Kidney (tissue), 14 donors: ENCODE measurements around the gene FOXN3. TPM values are rescaled to one million over a fixed set of nuclear protein-coding genes. Genes with fewer than 3 reads are reported as not detected.

Experiments used
- DNase-seq, 5 donors: peaks; one replicate each; pipeline ENCODE4 v3.0.0-alpha.2; 2013 to 2020
- FAIRE-seq: peaks from 2 replicates; lab custom pipeline; 2012; peaks lifted over from hg19 to GRCh38; lab: Jason Lieb, UNC
- H3K27ac ChIP-seq, 2 donors: one replicate each; pipeline ENCODE4 v1.7.0; 2013; ENCODE audit warnings: low read depth in 2 of 2, low read length in 2 of 2, inconsistent platforms in 1 of 2
- H3K27me3 ChIP-seq: one replicate; pipeline ENCODE4 v1.7.1; 2013; ENCODE audit warnings: low read length, inconsistent platforms; ENCODE audit not compliant: control insufficient read depth, insufficient read depth
- H3K36me3 ChIP-seq, 3 donors: one replicate each; pipeline versions ENCODE4 v1.7.0 to v1.7.1; 2013; ENCODE audit warnings: low read length in 3 of 3, control low read depth in 1 of 3, inconsistent platforms in 1 of 3; ENCODE audit not compliant: insufficient read depth in 3 of 3, control insufficient read depth in 2 of 3
- H3K4me1 ChIP-seq, 3 donors: one replicate each; pipeline versions ENCODE4 v1.7.0 to v1.7.1; 2013; ENCODE audit warnings: low read length in 3 of 3, inconsistent platforms in 1 of 3, low read depth in 1 of 3; ENCODE audit not compliant: control insufficient read depth in 2 of 3, insufficient read depth in 2 of 3
- H3K4me3 ChIP-seq, 3 donors: one replicate each; pipeline versions ENCODE4 v1.7.0 to v1.8.1; 2013; ENCODE audit warnings: low read length in 3 of 3, control low read depth in 1 of 3, inconsistent platforms in 1 of 3
- H3K9ac ChIP-seq, 3 donors: one replicate each; pipeline versions ENCODE4 v1.7.0 to v1.7.1; 2013; ENCODE audit warnings: low read length in 3 of 3, control low read depth in 1 of 3, inconsistent platforms in 1 of 3
- H3K9me3 ChIP-seq, 3 donors: one replicate each; pipeline versions ENCODE4 v1.7.0 to v1.7.1; 2013; ENCODE audit warnings: low read length in 3 of 3, control low read depth in 1 of 3, inconsistent platforms in 1 of 3; ENCODE audit not compliant: control insufficient read depth in 2 of 3, insufficient read depth in 1 of 3
- intact Hi-C: fragments of 100-400 bp; cut with DNase I; formaldehyde crosslinking; loops from one replicate; pipeline ENCODE4 v1.11.1; 2022
- polyA plus RNA-seq: library from polyadenylated mRNA; stranded (reverse); fragments of 350-450 nt; fragmentation: Illumina TruSeq; extraction: RNeasy Lipid Tissue Mini Kit (QIAGEN cat#74804); gene quantifications from one replicate; pipeline ENCODE4 v1.2.3, GENCODE V29; 2014; ENCODE audit warnings: low read depth, low replicate concordance; ENCODE audit not compliant: insufficient read depth
- total RNA-seq: library from RNA; stranded (reverse); fragmentation: NEBNext Ultra II Directional; extraction: Animal tissue kit (Norgen Biotek cat#: 25700); gene quantifications from one replicate; pipeline ENCODE4 v1.2.1, GENCODE V29; 2021
- TF ChIP-seq, protein P1 (sequence below): IDR thresholded peaks from 3 replicates; pipeline ENCODE4 v1.5.1; 2012; ENCODE audit warnings: mild to moderate bottlenecking, moderate library complexity, borderline replicate concordance; ENCODE audit not compliant: insufficient read depth; ENCODE audit errors: extremely low read depth
- donor health status: control.
- donor health status: control.
- donor health status: control.
- donor health status: control.
- donor health status: control.
- donor health status: DM: yes; HTN: yes; CAD: no.
- donor health status: Normal renal cell carcinoma (clear cell type).

The FOXN3 gene
- total and polyA plus RNA-seq, 2 donors from 2014 or later: 6.4 to 50.1 TPM

DNA sequence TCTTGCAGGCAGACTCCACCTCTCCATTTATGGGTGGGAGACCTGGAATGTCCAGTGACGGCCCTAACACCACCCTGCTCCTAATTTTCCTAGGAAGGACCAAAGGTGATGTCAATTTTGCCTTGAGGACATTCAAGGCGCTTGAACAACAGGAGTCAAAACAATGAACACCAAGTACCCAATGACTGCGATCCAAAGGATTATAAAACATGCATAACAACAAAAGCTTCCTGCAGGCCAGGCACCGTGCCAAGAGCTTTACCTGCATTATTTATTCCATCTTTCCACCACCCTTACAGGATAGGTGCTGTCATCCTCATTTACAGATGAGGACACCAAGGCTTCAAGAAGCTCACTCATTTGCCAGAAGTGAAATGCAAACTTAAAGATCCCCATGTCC, 15.2 kb upstream of the FOXN3 start:
- no peak for DNase-seq
- Histone ChIP-seq H3K4me1 (peaks cover 7 to 16% (median 14%) of the 10 kb centered on the region in 3 donors), H3K36me3 (no peaks in the 10 kb centered on the region), H3K9ac (no peak overlapping the region), H3K4me3 (no peak overlapping the region), H3K9me3 (no peaks in the 10 kb centered on the region), H3K27me3 (no peaks in the 10 kb centered on the region), H3K27ac (no peak overlapping the region)
- TF ChIP-seq, protein P1, sequence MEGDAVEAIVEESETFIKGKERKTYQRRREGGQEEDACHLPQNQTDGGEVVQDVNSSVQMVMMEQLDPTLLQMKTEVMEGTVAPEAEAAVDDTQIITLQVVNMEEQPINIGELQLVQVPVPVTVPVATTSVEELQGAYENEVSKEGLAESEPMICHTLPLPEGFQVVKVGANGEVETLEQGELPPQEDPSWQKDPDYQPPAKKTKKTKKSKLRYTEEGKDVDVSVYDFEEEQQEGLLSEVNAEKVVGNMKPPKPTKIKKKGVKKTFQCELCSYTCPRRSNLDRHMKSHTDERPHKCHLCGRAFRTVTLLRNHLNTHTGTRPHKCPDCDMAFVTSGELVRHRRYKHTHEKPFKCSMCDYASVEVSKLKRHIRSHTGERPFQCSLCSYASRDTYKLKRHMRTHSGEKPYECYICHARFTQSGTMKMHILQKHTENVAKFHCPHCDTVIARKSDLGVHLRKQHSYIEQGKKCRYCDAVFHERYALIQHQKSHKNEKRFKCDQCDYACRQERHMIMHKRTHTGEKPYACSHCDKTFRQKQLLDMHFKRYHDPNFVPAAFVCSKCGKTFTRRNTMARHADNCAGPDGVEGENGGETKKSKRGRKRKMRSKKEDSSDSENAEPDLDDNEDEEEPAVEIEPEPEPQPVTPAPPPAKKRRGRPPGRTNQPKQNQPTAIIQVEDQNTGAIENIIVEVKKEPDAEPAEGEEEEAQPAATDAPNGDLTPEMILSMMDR: no peak
- intact Hi-C loops: no loop called here
- FAIRE-seq: no peak

DNA sequence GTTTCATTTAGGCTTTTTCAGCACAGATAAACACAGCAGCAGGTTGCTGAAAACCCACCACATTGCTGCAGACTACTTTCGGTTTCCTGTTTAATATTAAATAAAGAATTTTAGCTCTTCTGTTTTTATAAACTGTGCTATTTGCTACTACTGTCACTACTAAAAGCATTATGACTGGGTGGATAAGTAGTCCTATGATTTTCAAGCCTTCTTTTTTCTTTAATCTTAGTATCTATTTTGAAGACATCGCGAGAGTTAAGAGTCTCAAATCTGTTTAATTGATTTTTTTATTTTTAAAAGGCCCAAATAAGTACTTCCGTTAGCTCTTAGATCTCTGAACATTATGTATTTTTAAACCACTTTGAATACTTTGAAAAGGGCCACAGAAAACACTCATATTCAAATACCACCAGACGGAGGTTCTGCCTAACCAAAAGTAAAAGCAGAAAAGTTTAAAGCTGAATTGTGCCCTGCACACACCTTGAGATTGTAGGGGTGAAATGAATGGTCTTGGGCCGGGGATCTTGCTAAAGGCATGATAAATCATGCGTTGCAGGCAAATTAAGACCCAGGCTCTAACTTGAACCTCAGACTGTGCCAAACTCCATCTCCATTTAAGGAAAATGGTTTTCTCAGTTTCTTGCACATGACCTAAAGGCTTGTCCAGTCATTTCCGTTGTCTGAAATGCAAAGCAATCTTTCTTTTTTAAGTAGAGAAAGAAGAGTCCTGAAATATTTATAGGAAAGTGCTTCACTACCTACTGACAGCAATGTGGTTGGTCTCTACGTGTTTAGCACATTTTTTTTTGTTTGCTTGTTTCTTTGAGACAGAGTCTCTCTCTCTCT, 13.6 kb upstream of the FOXN3 start:
- FAIRE-seq: no peak

DNA sequence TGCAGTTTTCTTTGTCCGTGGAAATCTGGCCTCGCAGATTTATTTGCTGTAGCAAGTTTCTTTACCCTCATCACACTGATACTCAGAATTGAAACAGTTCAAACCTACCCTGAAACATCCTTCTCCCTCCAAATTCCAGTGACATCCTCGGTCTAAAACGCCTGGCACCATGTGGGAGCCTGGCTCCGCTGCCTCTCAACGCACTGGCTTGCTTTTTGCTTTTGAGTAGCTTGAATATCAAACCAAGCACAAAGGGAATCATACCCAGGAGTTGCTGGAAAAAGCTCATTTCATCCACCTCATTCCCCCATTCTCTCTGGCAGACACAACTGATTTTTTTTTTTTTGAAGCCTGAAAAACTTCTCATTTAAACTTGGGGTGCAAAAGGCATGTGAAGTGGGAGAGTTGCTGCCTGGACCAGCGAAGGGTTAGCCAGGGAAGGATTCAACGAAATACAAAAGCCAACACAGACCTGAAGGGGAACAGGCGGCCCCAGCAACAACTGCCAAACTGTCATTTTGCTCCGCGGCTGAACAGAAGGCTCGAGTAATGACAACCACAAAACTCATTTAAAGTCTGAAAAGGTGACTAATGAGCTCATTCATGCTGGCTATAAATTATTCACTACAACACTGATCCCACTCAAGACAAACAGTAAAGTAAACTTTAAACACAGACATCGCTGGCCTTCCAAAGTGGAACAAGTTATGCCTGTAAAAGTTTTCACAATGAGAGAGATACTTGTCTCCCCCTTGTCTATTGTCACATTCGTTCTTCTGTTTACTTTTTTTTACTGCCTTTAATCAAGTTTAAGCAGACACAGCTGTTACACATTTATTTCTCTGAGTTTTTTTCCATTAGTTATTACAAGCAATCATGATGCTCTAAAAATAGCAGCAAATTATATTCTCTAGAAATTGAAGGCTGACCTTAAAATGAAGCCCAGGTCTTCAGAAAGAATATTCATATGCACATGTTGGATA, 12.5 kb upstream of the FOXN3 start:
- Histone ChIP-seq H3K27me3 (no peaks in the 10 kb centered on the region), H3K4me3 (peak overlapping the region in 2 of 3 donors; percentile 30 to 50), H3K27ac (no peak overlapping the region), H3K9ac (peak overlapping the region in 1 of 3 donors; percentile 49), H3K4me1 (peaks cover 7 to 16% (median 14%) of the 10 kb centered on the region in 3 donors), H3K36me3 (no peaks in the 10 kb centered on the region), H3K9me3 (no peaks in the 10 kb centered on the region)
- DNase-seq (peak in 3 of 5 donors; percentile 45 to 77 (median 72)), FAIRE-seq (no peak)
- TF ChIP-seq, protein P1: no peak
- intact Hi-C loops: no loop called here

More for the DNA sequence above, 13.6 kb upstream of the FOXN3 start:
- peak overlapping the region in 1 of 2 donors; percentile 56 for H3K27ac ChIP-seq
- peaks cover 7 to 16% (median 14%) of the 10 kb centered on the region in 3 donors for H3K4me1 ChIP-seq
- H3K9me3 ChIP-seq: no peaks in the 10 kb centered on the region
- peak overlapping the region in 1 of 3 donors; percentile 14 for H3K9ac ChIP-seq
- intact Hi-C loops: no loop called here
- no peaks in the 10 kb centered on the region for H3K27me3 ChIP-seq
- H3K36me3 ChIP-seq: no peaks in the 10 kb centered on the region
- peak overlapping the region; percentile 9 to 50 (median 32) for H3K4me3 ChIP-seq
- peak in 2 of 5 donors; percentile 48 to 56 for DNase-seq
- TF ChIP-seq, protein P1: no peak
